Measurements from ENCODE around the gene ACOXL.

Gene ACOXL

GRCh38 chr2:110861616-110862260 is 129.4 kb downstream of the ACOXL start:
- no peak for DNase-seq

GRCh38 chr2:110863726-110864125 is 131.4 kb downstream of the ACOXL start:
- no peak for DNase-seq

DNA sequence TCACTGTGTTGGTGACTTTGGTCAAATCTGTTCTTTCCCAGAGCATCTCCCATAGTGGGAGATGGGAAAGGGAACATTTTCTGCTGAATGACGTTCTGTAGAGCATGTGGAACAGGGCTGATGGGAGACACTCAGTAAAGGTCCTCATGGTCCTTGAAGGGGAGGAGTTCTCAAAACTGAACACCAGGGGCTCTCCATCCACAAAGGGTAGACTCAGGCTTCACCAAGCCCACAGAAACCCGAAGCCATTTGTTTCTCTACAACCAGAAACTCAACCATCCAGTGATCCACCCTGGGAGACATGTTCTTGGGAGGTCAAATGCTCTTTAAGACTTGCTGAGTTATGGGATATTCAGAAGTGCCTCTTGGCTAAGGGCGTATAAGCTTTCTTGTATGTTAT is 131.8 kb downstream of the ACOXL start:
- DNase-seq = no peak

DNA sequence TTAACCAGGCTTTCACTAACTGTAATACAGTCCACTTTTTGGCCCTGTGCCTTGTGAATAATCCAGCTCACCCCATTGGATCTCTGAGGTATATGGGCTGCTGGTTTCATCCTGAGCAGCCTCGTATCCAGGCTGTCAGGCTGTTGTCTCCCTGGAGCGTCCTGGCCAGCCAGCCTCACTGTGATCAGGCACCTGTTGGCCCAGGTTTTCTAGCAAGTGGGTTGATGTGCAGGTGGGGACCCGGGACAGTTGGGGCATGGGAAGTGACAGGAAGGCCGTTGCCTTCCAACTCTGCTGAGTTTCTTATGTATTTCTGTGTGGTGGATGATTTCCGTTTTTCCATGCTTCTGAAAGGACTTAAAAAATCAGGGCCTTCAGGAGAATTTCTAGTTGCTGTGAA is 132.4 kb downstream of the ACOXL start:
- no peak for DNase-seq

DNA sequence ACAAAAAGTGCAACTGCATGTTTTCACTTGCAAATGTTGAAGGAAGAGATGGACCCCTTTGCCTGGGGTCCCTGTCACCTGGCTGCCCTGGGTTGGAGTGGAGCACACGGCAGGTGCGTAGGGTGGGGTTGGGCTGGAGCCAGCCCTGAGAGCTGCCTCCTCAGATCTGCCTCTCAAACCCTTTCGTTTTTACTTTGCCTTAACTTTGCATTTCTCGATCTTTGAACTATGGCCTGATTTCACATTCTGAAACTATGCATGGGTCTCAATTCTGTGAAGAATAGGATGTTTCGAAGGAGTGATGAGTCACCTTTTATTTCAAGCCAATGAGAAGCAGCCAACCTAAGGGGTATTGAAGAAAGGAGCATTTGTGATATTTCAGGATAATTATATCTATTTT is 132.8 kb downstream of the ACOXL start:
- peak; percentile 61 for DNase-seq

DNA sequence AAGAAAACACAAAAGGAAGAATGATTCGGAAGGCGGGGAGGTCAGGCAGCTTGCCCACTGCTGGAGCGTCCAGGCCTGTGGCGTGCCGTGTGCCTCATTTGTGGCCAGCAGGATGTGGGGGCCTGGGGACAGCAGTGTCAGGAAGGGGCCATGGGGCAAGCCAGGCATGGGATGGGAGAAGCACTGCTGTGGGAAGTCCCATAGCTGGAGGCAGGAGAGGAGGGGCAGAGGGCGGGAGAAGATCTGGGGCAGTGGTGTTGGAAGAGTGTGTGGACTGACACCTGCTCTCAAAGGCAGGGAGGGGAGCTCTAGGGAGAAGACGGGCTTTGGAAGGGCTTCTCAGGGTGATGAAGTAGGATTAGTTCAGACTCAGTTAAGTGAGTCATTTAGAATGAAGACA is 133.7 kb downstream of the ACOXL start:
- no peak for DNase-seq

- peak; percentile 83 for DNase-seq
Measured at GRCh38 chr2:110866466-110866865, 134.1 kb downstream of the ACOXL start.

- peak; percentile 27 for DNase-seq
Measured at GRCh38 chr2:110867078-110867477, 134.7 kb downstream of the ACOXL start.

GRCh38 chr2:110868971-110869370 is 136.6 kb downstream of the ACOXL start:
- DNase-seq = no peak

DNA sequence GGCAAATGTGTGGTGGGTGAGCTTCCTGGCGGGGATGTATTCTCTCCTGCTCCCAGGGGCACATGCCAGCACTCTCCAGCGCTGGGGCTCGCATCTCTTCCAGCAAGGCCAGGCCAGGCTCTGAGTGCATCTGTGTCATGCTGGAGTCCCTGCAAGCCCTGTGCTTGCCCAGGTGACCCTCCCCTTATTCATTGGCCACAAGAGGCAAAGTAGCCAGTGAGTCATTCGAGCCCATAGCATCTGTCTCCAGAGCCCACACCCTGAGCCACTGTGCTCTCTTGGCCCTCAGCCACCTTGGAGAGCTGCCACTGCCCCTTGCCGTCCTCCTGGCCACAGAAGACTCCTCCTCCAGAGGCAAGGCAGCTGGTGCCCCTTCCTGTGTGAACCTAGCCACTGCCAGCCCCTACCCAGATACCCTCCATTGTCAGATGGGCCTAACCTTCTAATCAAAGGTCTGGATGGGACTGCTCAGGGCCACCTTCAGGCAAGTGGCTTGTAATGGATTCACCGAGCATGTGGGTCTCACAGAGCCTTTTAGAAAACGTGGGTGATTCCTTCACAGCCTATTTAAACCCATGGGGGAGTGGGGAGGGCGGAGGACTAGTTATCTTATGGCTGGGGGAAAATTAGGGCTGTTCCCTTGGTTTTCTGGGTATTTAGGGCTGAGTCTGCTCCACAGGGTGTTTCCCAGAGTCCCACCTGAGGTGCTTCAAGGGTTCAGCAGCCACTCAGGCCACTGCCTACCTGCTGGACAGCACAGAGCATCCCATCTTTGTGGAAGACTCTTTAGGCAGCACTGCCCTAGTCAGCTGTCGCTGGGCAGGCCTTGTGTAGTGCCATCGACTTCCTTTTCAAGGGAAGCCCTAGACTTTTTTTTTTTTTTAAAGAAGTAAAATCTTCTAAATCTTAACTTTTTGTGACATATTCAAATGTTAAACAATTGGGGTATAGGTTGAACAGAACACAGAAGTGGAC is 137.4 kb downstream of the ACOXL start:
- no peak for DNase-seq

DNA sequence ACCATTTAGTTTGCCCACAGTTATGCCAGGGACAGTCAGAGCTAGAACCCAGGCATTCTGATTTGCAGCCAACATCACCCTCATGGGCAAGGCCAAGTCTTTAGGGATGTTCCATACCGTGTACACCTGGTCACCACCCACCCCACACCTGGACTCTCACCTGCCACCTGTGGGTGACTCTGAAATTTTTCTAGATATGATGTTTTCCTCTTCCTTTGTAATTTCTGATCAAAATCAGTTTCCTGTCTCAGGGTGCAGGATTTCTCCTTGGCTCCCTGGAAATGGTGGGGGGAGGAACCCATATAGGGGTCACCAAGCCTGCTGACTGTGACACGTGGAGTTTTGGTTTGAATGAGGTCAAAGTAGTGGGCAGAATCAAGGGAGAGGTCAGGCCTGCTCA is 138.2 kb downstream of the ACOXL start:
- DNase-seq = no peak

GRCh38 chr2:110871637-110872036 is 139.3 kb downstream of the ACOXL start:
- DNase-seq = peak; percentile 46

DNA sequence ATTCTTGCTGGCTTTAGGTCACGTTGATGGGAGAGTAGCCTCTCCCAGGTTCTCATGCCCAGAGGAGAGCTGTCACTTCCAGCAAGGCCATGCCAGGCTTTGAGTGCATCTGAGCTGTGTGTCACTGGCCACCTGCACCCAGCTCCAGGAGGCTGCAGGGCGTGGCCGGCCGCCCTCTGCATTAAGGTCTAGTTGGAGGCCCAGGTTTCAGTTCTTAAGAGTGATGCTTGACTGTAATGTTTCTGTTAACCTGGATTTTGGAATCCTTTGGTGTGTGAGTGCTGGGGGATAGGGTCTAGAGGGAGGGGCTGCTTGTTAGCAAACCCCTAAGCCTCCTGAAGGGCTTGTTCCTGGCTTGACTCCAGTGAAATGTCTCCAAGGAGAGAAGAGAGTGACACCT is 140.1 kb downstream of the ACOXL start:
- no peak for DNase-seq

GRCh38 chr2:110873056-110873502 is 140.7 kb downstream of the ACOXL start:
- DNase-seq = no peak

- DNase-seq = no peak
Measured at GRCh38 chr2:110873597-110874452, 141.5 kb downstream of the ACOXL start.

GRCh38 chr2:110874453-110875383 is 142.3 kb downstream of the ACOXL start:
- no peak for DNase-seq

DNA sequence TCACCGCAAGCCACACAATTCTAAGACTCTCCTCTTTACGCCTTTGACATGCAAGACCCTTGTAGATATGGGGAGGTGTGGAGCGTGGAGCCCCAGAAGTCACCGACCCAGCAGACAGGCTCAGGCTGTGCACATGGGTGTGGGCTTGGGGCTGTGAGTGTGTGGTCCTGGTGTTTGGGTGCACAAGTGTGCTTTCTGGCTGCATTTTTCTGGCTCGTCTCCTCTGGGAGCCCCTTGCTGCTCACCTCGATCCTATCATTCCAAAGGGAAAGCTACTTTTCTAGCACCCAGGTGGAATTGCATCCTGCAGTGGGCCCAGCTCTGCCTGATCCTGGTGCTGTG is 143.0 kb downstream of the ACOXL start:
- DNase-seq = no peak

GRCh38 chr2:110876167-110876999 is 144.0 kb downstream of the ACOXL start:
- DNase-seq = no peak

DNA sequence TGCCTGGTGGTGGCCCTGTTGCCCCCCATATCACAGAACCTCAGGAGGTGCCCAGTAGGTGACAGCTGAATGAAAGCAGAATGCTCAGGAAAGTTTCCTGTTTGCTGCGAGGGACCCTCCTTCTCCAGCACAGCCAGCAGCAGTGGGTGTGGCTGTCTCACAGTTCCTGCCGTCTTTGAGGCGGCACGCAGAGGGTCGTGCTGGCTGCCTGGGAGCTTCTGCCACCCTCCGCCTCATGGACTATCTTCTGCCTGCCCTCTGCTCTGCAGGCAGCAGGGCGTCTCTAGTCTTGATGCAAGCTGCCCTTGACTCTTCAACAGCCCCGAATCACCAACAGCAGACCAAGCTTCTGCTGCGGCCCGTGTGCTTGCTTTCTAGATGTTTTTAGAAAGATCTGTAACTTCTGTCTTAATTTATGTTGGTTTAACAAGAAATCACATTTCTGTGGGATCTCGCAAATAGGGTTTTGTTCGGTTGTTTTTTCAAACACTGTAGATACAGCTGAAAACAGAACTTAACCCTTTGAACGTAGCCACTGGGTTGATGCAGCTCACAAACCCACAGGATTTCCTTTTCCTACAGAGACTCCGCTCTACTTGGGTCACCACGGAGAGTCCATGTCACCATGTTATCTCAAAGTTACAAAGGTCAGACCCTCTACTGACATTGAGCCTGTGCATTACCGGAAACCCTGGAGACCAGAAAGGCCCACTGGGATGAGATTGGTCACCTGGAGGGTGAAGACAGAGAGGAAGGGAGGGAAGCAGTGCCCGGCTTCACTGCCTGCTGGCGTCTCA is 144.9 kb downstream of the ACOXL start:
- DNase-seq = no peak

DNA sequence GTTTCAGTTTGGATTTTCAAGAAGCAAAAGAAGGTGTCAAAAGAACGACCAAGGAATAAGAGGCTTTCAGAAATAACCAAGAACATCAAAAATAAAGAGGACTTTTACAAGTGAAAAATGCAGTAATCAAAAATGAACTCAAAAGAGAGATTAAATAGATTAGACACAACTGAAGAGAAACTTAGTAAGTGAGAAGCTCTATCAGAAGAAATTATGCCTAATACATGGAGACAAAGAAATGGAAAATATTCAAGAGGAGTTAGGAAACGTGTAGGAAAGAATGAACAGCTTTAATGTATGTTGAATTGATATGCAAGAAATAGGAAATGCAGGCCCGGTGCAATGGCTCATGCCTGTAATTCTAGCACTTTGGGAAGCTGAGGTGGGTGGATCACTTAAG is 145.8 kb downstream of the ACOXL start:
- DNase-seq = no peak
